VCaP (cell line): ENCODE data around the gene FAM131C.
"Not testable (repeated sequence)": the region's sequence is repeated elsewhere in the genome, so short reads cannot be mapped to it uniquely, and the experiment has no call there.

Experiments
- H3K27ac ChIP-seq: fragments of 450-650 bp; 2 replicates; pipeline ENCODE4 v1.5.1; 2017
- TF ChIP-seq, protein P1 (sequence below): fragments of 450-650 bp; conservative IDR thresholded peaks from 2 replicates; pipeline ENCODE4 v1.5.1; 2017; ENCODE audit warnings: mild to moderate bottlenecking, moderate library complexity

Gene FAM131C

DNA sequence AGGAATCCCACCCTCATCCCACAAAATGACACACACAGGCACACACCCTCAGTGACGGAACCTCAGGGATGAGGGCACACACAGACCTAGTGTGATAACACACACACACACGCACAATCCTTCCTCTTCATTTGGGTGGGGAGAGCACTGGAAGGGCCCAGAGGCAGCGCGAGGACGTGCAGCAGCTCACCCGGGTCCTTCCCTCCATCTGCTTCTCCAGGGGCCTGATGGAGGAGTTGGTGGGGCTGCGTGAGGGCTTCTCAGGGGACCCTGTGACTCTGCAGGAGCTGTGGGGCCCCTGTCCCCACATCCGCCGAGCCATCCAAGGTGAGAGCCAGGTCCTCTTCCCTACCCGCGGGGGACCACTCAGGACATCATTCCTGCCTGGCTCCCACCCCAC, 51.1 kb downstream of the FAM131C start:
- H3K27ac ChIP-seq, result no peak overlapping the region

DNA sequence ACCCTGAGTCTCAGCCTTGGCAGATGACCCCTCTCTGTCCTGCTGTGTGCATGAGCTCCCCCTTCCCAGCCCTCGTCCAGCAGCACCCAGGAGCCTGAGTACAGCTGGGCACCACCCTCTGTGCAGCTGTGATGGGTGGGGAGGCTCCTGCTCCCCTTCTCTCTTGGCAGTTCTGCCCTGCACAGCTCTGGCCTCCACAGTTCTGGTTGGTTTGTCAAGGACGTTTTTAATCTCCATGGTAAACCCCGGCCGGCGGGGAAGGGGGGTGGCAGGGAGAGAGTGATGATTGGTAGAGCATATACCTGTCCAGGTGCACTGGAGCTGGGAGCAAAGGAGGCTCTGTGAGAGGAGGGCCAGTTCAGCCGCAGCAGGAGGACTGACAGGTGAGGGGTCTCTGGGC, 51.8 kb downstream of the FAM131C start, which contains the start of gene CLCNKA:
CLCNKA (plus strand) TSS at position 356 of the 400 bp plus-strand sequence. CDS start 584 bp downstream, outside the sequence.
- H3K27ac ChIP-seq, result no peak within 1 kb of the TSS
- TF ChIP-seq, protein P1, sequence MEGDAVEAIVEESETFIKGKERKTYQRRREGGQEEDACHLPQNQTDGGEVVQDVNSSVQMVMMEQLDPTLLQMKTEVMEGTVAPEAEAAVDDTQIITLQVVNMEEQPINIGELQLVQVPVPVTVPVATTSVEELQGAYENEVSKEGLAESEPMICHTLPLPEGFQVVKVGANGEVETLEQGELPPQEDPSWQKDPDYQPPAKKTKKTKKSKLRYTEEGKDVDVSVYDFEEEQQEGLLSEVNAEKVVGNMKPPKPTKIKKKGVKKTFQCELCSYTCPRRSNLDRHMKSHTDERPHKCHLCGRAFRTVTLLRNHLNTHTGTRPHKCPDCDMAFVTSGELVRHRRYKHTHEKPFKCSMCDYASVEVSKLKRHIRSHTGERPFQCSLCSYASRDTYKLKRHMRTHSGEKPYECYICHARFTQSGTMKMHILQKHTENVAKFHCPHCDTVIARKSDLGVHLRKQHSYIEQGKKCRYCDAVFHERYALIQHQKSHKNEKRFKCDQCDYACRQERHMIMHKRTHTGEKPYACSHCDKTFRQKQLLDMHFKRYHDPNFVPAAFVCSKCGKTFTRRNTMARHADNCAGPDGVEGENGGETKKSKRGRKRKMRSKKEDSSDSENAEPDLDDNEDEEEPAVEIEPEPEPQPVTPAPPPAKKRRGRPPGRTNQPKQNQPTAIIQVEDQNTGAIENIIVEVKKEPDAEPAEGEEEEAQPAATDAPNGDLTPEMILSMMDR, result no peak

More for the DNA sequence above, 51.1 kb downstream of the FAM131C start:
- TF ChIP-seq, protein P1, result no peak

DNA sequence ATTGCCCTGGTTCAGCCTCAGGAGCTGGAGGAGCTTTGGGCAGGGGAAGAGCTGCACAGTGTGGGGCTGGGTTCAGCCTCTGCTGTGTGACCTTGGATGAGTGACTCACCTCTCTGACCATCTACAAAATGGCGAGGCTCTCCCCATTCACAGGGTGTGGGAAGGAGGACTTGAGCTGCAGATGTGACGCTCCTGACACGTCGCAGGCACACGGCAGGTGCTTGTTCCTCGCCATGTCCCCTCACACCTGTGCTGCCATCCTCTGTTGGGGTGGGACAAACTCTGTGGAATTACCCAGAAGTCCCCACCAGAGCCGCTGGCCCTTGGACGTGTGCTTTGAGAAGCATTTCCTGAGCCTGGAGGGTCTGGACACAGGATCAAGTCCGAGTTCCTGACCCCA, 52.6 kb downstream of the FAM131C start:
- not testable (repeated sequence) for H3K27ac ChIP-seq

DNA sequence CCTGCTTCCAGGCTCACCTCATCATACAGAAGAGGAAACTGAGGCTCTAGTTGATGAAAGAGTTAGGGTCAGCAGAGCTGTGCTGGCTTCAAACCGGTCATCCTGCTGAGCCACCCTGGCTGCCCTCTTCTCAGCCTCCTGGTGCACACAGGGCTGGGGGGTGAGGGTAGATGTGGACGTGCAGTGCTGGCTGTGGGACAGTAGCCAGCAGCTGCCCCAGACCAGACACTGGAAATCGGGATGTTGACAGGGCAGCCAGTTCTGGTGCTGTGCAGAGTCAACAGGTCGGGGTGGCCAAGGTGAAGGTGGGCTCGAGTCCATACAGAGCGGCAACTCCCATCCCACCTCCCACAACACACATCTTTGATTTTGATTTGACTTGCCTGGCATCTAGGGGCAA, 53.1 kb downstream of the FAM131C start:
- TF ChIP-seq, protein P1, result no peak
- no peak overlapping the region for H3K27ac ChIP-seq

DNA sequence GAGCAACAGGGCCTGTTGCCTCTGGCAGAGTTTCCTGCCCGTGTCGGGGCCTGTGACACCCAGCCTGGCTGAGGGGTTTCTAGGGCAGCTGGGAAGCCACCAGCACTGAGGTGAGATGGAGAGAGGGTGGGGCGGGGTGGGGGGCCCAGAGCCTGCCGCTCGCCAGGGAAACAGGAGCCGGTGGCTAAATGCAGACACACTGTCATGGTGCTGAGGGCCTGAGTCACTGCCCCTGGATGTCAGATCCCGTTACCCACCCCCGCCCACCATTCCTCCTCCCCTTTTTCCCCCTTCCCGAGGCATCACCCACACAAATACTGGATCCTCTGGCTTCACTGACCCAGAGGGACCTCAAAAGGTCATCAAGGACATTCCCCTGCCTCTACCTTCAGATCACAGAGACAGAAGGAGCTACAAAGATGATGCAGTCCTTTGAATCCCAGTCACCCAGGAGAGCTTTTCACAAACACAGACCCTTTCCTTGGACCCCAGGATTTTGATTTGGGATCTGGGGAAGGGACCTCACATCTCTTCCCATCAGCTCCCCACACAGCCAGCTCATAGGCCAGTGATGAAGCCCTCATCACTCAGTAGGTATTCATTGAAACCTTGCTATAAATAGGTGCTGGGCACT, 53.7 kb downstream of the FAM131C start:
- TF ChIP-seq, protein P1, result no peak

DNA sequence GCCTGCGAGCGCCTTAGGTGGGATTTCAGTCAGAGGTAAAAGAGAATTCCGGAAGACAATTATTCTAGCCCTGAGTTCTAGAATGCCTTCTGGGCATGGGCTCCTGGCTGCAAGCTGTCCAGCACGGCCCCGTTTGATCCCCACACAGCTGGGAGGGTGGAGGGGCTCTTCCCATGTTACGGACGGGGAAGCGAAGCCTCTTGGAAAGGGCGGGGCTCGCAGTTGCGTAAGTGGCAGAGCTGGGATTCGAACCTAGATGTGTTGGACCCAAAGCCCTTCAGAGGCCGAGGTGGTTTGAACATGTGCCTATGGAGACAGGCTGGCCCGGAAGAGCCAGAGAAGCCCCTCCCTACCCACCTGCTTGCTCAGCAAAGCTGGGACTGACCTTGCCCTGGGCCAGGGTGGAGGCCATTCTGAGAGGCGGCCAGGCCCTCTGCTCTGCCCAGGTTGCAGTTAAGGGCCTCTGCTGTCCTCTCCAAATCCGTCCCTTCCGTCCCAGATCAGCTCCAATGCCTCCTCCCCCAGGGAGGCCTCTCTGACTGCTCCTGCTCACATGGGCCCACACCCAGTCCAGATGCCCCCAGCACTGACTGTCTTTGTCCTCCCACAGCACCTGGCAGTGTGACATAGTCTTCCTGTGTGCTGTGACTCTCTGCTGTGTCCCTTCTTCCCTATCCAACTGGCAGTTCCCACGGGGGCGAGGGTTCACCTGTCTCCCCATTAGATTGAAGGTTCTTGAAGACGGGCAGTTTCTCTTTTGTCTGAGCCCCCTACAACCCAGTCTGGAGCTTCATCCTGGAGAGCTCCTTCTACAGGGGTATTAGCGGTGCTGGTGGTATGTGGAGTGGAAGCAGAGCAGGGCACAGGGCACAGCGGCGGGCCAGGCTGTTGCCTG, 54.5 kb downstream of the FAM131C start:
- TF ChIP-seq, protein P1, result no peak

More for the DNA sequence above, 53.7 kb downstream of the FAM131C start:
- H3K27ac ChIP-seq, result no peak overlapping the region

DNA sequence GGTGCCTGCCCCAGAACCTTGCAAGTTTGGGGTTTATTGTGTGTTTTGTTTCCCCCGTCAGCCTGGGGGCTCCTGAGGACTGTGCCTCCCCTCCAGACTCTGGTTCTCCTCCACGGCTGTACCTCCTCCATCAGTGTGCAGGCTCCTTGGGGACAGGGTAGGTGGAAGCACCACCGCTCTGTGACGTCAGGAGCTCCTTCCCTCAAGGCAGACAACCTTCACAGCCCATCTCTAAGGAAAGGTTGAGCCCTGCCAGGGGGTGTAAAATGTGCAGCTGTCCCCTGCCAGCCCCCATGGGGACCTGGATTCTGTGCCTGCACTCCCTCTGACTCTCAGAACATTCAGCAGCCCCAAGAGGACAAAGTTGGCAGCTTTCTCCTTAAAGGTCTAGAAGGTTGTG, 55.1 kb downstream of the FAM131C start:
- no peak overlapping the region for H3K27ac ChIP-seq
- TF ChIP-seq, protein P1, result no peak

More for the DNA sequence above, 54.5 kb downstream of the FAM131C start:
- H3K27ac ChIP-seq, result no peak overlapping the region
